SK-N-SH (cell line): ENCODE measurements around the gene C22orf42.

Source experiments
- EP300 ChIP-seq, 2 experiments: IDR thresholded peaks; 2 replicates each; pipeline versions ENCODE4 v1.4.0 to v1.6.1; 2012; ENCODE audit warnings: borderline replicate concordance in 1 of 2, low read depth in 1 of 2, low read length in 1 of 2
- EZH2phosphoT487 ChIP-seq: fragments of 200-600 bp; sonication (generic); IDR thresholded peaks from 2 replicates; pipeline ENCODE4 v1.6.1; 2017; ENCODE audit warnings: low read depth, mixed run types, mild to moderate bottlenecking, antibody characterized with exemption, moderate library complexity, borderline replicate concordance
- GABPA ChIP-seq: IDR thresholded peaks from 2 replicates; pipeline ENCODE4 v1.4.0; 2012; ENCODE audit warnings: low read depth, mild to moderate bottlenecking
- JUND ChIP-seq: IDR thresholded peaks from 2 replicates; pipeline ENCODE4 v1.4.0; 2012
- NFIC ChIP-seq: IDR thresholded peaks from 2 replicates; pipeline ENCODE4 v1.4.0; 2012; ENCODE audit warnings: borderline replicate concordance
- POLR2AphosphoS5 ChIP-seq: IDR thresholded peaks from 2 replicates; pipeline ENCODE4 v1.6.1; 2012; ENCODE audit warnings: low read depth, low read length
- USF2 ChIP-seq: fragments of 150-350 bp; IDR thresholded peaks from 2 replicates; pipeline ENCODE4 v1.6.1; 2017; ENCODE audit warnings: antibody characterized with exemption, low read length, low read depth, borderline replicate concordance
- TF ChIP-seq, protein P1 (sequence below): IDR thresholded peaks from 2 replicates; pipeline ENCODE4; 2012
- TF ChIP-seq, protein P2 (sequence below): fragments of 200-600 bp; sonication (generic); IDR thresholded peaks from 2 replicates; pipeline ENCODE4 v1.6.1; 2017; ENCODE audit warnings: antibody characterized with exemption, mild to moderate bottlenecking, moderate library complexity

DNA sequence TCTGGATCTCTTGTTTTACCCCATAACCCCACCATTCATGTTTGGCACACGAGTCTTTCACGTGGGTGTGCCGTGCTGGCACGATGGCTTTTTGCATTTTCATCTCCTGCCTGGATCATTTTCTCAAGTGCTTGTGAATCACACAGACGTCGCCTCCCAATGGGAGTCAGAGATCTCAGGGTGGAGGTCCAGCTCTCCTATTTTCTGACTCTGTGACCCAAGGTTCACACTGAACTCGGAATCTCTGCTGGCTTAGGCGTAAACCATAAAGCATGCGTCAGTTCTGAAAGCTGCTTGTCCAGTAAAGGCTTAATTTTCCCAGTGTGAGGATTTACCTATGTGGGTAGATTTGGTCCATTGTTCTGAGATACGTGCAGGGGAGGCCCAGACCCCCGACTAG is 16.0 kb upstream of the C22orf42 start:
- TF ChIP-seq, protein P1, sequence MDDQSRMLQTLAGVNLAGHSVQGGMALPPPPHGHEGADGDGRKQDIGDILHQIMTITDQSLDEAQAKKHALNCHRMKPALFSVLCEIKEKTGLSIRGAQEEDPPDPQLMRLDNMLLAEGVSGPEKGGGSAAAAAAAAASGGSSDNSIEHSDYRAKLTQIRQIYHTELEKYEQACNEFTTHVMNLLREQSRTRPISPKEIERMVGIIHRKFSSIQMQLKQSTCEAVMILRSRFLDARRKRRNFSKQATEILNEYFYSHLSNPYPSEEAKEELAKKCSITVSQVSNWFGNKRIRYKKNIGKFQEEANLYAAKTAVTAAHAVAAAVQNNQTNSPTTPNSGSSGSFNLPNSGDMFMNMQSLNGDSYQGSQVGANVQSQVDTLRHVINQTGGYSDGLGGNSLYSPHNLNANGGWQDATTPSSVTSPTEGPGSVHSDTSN, result no peak
- TF ChIP-seq JUND (no peak), POLR2AphosphoS5 (no peak), NFIC (no peak), EP300 (IDR thresholded peaks at IDR 0.05; ENCODE audit: borderline replicate concordance in 1 of 2, low read depth in 1 of 2, low read length in 1 of 2) (no peak), GABPA (no peak), EZH2phosphoT487 (no peak), USF2 (no peak)
- TF ChIP-seq, protein P2, sequence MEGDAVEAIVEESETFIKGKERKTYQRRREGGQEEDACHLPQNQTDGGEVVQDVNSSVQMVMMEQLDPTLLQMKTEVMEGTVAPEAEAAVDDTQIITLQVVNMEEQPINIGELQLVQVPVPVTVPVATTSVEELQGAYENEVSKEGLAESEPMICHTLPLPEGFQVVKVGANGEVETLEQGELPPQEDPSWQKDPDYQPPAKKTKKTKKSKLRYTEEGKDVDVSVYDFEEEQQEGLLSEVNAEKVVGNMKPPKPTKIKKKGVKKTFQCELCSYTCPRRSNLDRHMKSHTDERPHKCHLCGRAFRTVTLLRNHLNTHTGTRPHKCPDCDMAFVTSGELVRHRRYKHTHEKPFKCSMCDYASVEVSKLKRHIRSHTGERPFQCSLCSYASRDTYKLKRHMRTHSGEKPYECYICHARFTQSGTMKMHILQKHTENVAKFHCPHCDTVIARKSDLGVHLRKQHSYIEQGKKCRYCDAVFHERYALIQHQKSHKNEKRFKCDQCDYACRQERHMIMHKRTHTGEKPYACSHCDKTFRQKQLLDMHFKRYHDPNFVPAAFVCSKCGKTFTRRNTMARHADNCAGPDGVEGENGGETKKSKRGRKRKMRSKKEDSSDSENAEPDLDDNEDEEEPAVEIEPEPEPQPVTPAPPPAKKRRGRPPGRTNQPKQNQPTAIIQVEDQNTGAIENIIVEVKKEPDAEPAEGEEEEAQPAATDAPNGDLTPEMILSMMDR, result no peak
